ENCODE data around the gene TRNP1.

- TF ChIP-seq CTCF (IDR thresholded peaks at IDR 0.05) (no peak), POLR2A (IDR thresholded peaks at IDR 0.05) (peak in 1 of 2 donors; percentile 17)
Measured at GRCh38 chr1:26993237-26994019, at the start of gene TRNP1.

All from Peyer's patch (tissue), 4 donors.